CD14-positive monocyte (primary cell): ENCODE data around the gene C1QTNF1. TPM values are rescaled to one million over a fixed set of nuclear protein-coding genes. Genes with fewer than 3 reads are reported as not detected.

Experiments used
- DNase-seq, 3 donors: peaks; one replicate each; pipeline ENCODE4 v3.0.0-alpha.2; 2011 to 2022
- H2AFZ ChIP-seq: 2 replicates; pipeline ENCODE4 v1.6.0; 2012; ENCODE audit warnings: mild to moderate bottlenecking, low read depth, low read length, inconsistent platforms; ENCODE audit not compliant: insufficient read depth, poor library complexity, severe bottlenecking
- H3K27ac ChIP-seq, 2 donors: 1 replicate in 1 of 2; 2 replicates in 1 of 2; pipeline ENCODE4 v1.5.1; 2012 to 2013; ENCODE audit warnings: low read length in 2 of 2, control low read depth in 1 of 2, inconsistent platforms in 1 of 2, low read depth in 1 of 2, mild to moderate bottlenecking in 1 of 2
- H3K27me3 ChIP-seq, 2 donors: one replicate each; pipeline versions ENCODE4 v1.6.0 to v1.6.1; 2011 to 2013; ENCODE audit warnings: low read length in 2 of 2; ENCODE audit not compliant: control insufficient read depth in 2 of 2, insufficient read depth in 2 of 2
- H3K36me3 ChIP-seq, 2 donors: replicated peaks in 1 of 2; 1 replicate in 1 of 2; 2 replicates in 1 of 2; pipeline versions ENCODE4 v1.5.1 to v1.6.1; 2012 to 2013; ENCODE audit warnings: low read length in 2 of 2, control low read depth in 1 of 2, inconsistent platforms in 1 of 2, mild to moderate bottlenecking in 1 of 2; ENCODE audit not compliant: insufficient read depth in 2 of 2, control insufficient read depth in 1 of 2
- H3K4me1 ChIP-seq, 2 donors: 1 replicate in 1 of 2; 2 replicates in 1 of 2; pipeline versions ENCODE4 v1.5.1 to v1.6.1; 2012 to 2013; ENCODE audit warnings: low read length in 2 of 2, control low read depth in 1 of 2, inconsistent platforms in 1 of 2, mild to moderate bottlenecking in 1 of 2, moderate library complexity in 1 of 2; ENCODE audit not compliant: insufficient read depth in 2 of 2, control insufficient read depth in 1 of 2
- H3K4me2 ChIP-seq: replicated peaks from 2 replicates; pipeline ENCODE3; 2012; ENCODE audit warnings: low read length, moderate library complexity, mild to moderate bottlenecking; ENCODE audit not compliant: poor library complexity, severe bottlenecking; ENCODE audit errors: extremely low read depth
- H3K4me3 ChIP-seq, 3 experiments: fragments of 200-600 bp in 1 of 3; sonication (generic) in 1 of 3; replicated peaks in 1 of 3; 1 replicate in 2 of 3; 2 replicates in 1 of 3; pipeline ENCODE4 v1.5.1; 2011 to 2013; ENCODE audit warnings: low read length in 3 of 3, mild to moderate bottlenecking in 3 of 3, control low read depth in 2 of 3, low read depth in 2 of 3, inconsistent platforms in 1 of 3, moderate library complexity in 1 of 3
- H3K79me2 ChIP-seq: 2 replicates; pipeline ENCODE4 v1.6.0; 2012; ENCODE audit warnings: mild to moderate bottlenecking, control low read depth, inconsistent platforms, low read length, moderate library complexity; ENCODE audit not compliant: insufficient read depth
- H3K9ac ChIP-seq: 2 replicates; pipeline ENCODE4 v1.6.0; 2017; ENCODE audit warnings: low read length, mild to moderate bottlenecking; ENCODE audit not compliant: insufficient read depth, poor library complexity, severe bottlenecking
- H3K9me3 ChIP-seq, 2 donors: replicated peaks in 1 of 2; 1 replicate in 1 of 2; 2 replicates in 1 of 2; pipeline versions ENCODE4 v1.5.1 to v1.6.1; 2012 to 2013; ENCODE audit warnings: low read length in 2 of 2, control low read depth in 1 of 2; ENCODE audit not compliant: control insufficient read depth in 1 of 2, insufficient read depth in 1 of 2
- H4K20me1 ChIP-seq: 2 replicates; pipeline ENCODE4 v1.6.0; 2012; ENCODE audit warnings: mild to moderate bottlenecking, low read length, control low read depth, moderate library complexity; ENCODE audit not compliant: insufficient read depth
- H3K27ac Mint-ChIP-seq, 7 donors: one replicate each; pipeline ENCODE4 v1.8.0; 2020; ENCODE audit warnings: mild to moderate bottlenecking in 7 of 7, mixed read lengths in 7 of 7, moderate library complexity in 6 of 7, inconsistent platforms in 2 of 7
- H3K27me3 Mint-ChIP-seq, 3 donors: one replicate each; pipeline ENCODE4 v1.8.0; 2021 to 2022; ENCODE audit warnings: low read depth in 3 of 3, mild to moderate bottlenecking in 3 of 3, mixed read lengths in 3 of 3, moderate library complexity in 3 of 3, inconsistent platforms in 1 of 3
- H3K36me3 Mint-ChIP-seq, 2 donors: one replicate each; pipeline ENCODE4 v1.8.0; 2020; ENCODE audit warnings: mixed read lengths in 2 of 2, inconsistent platforms in 1 of 2, mild to moderate bottlenecking in 1 of 2
- H3K4me1 Mint-ChIP-seq: one replicate; pipeline ENCODE4 v1.8.0; 2020; ENCODE audit warnings: mild to moderate bottlenecking, mixed read lengths
- H3K4me3 Mint-ChIP-seq, 2 donors: one replicate each; pipeline ENCODE4 v1.8.0; 2020; ENCODE audit warnings: mild to moderate bottlenecking in 2 of 2, mixed read lengths in 2 of 2, moderate library complexity in 1 of 2
- H3K9me3 Mint-ChIP-seq, 7 donors: one replicate each; pipeline ENCODE4 v1.8.0; 2020 to 2022; ENCODE audit warnings: mixed read lengths in 7 of 7, mild to moderate bottlenecking in 6 of 7, moderate library complexity in 6 of 7, inconsistent platforms in 2 of 7
- WGBS: methylation state at CpG from one replicate; pipeline ENCODE4 v1.1.5; 2013; ENCODE audit warnings: missing lambda C conversion rate; ENCODE audit not compliant: insufficient coverage; 5-methylcytosine and 5-hydroxymethylcytosine counted together
- intact Hi-C, 2 donors: fragments of 100-400 bp; cut with micrococcal nuclease; formaldehyde crosslinking; loops; one replicate each; pipeline versions ENCODE4 v1.15.0 to v1.15.1; 2023
- polyA plus RNA-seq, 3 donors: library from polyadenylated mRNA; depleted of rRNA in 1 of 3; unstranded in 2 of 3; stranded (reverse) in 1 of 3; fragments of 300-500 nt in 2 of 3; fragments of >200 nt in 1 of 3; fragmentation: Illumina TruSeq in 2 of 3; gene quantifications; 1 replicate in 2 of 3; 2 replicates in 1 of 3; pipeline ENCODE4 v1.2.3, GENCODE V29; 2012 to 2021
- TF ChIP-seq, protein P1 (sequence below): fragments of 200-600 bp; IDR thresholded peaks from one replicate; pipeline ENCODE4 v1.8.0; 2022; ENCODE audit warnings: antibody characterized with exemption, mild to moderate bottlenecking

The C1QTNF1 gene
- polyA plus RNA-seq, 3 donors: not detected

GRCh38 chr17:78988152-78988551 lies 35.8 kb upstream of the C1QTNF1 start:
- Histone ChIP-seq H3K4me3 (no peak overlapping the region), H3K4me1 (peaks cover 36 to 45% of the 10 kb centered on the region in 2 donors), H3K36me3 (peaks cover 30 to 32% of the 10 kb centered on the region in 2 donors), H3K4me2 (no peak overlapping the region), H3K27me3 (no peaks in the 10 kb centered on the region), H3K27ac (no peak overlapping the region), H3K79me2 (peaks cover 11% of the 10 kb centered on the region), H4K20me1 (peaks cover 18% of the 10 kb centered on the region), H3K9ac (no peak overlapping the region), H3K9me3 (no peaks in the 10 kb centered on the region), H2AFZ (no peak overlapping the region)
- Mint-ChIP-seq H3K36me3 (peaks cover 32 to 39% of the 10 kb centered on the region in 2 donors), H3K27me3 (no peaks in the 10 kb centered on the region), H3K27ac (peak overlapping the region in 3 of 7 donors; percentile 19 to 97 (median 79)), H3K4me3 (no peak overlapping the region), H3K9me3 (peaks cover 0 to 2% (median 0%) of the 10 kb centered on the region in 7 donors), H3K4me1 (peaks cover 41% of the 10 kb centered on the region)
- TF ChIP-seq, protein P1, sequence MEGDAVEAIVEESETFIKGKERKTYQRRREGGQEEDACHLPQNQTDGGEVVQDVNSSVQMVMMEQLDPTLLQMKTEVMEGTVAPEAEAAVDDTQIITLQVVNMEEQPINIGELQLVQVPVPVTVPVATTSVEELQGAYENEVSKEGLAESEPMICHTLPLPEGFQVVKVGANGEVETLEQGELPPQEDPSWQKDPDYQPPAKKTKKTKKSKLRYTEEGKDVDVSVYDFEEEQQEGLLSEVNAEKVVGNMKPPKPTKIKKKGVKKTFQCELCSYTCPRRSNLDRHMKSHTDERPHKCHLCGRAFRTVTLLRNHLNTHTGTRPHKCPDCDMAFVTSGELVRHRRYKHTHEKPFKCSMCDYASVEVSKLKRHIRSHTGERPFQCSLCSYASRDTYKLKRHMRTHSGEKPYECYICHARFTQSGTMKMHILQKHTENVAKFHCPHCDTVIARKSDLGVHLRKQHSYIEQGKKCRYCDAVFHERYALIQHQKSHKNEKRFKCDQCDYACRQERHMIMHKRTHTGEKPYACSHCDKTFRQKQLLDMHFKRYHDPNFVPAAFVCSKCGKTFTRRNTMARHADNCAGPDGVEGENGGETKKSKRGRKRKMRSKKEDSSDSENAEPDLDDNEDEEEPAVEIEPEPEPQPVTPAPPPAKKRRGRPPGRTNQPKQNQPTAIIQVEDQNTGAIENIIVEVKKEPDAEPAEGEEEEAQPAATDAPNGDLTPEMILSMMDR: no peak
- 22% methylated on average over 3 of the region's 6 CpGs for WGBS
- DNase-seq: no peak
- intact Hi-C loops: loop anchor here in 1 of 2 donors (5.0 kb wide), 1 partner anchor 126 kb away; no protein-coding TSS in a partner anchor

DNA sequence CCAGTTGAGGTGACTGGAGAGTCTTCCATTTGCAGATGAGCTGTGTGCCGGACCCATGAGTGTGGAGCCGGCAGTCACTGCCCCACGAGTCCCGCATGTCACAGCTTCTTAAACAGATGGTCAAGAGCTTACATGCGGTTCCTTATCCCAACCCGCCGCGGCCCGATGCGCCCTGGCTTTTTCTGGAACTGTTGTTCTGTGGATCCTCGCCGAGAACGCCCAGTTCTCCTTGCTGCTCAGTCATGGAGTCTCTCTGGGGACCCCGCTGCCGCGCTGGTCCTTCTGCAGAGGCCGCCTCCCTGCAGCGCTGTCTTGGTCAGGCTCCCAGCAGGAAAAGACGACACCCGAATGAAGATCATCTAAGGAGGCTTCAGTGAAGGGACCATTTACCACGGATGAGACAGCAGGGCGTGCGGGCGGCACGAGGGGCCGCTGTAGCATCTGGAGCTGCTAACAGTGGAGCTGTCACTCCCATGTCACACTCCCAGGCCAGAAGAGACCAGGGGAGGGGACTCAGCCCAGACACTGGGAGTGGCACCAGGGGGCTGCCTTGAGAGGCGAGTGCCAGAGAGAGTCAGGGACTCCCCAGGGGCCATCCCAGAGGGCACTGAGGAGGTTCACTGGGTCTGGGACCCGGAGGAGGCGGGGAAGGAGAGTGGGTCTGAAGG lies 33.5 kb upstream of the C1QTNF1 start:
- Mint-ChIP-seq H3K27ac (peak overlapping the region in 2 of 7 donors; percentile 5 to 15), H3K4me1 (peaks cover 34% of the 10 kb centered on the region), H3K36me3 (peaks cover 41 to 61% of the 10 kb centered on the region in 2 donors), H3K9me3 (peaks cover 0 to 2% (median 0%) of the 10 kb centered on the region in 7 donors), H3K27me3 (no peaks in the 10 kb centered on the region), H3K4me3 (no peak overlapping the region)
- peaks cover 49 to 55% of the 10 kb centered on the region in 2 donors for H3K36me3 ChIP-seq
- H2AFZ ChIP-seq: no peak overlapping the region
- DNase-seq: no peak
- H3K79me2 ChIP-seq: peaks cover 15% of the 10 kb centered on the region
- H3K27me3 ChIP-seq: no peaks in the 10 kb centered on the region
- TF ChIP-seq, protein P1: no peak
- intact Hi-C loops: no loop called here
- no peak overlapping the region for H3K9ac ChIP-seq
- H3K9me3 ChIP-seq: no peaks in the 10 kb centered on the region
- H3K4me3 ChIP-seq: no peak overlapping the region
- H4K20me1 ChIP-seq: peaks cover 40% of the 10 kb centered on the region
- no peak overlapping the region for H3K4me2 ChIP-seq
- 97% methylated on average over 27 of the region's 29 CpGs for WGBS
- peaks cover 32% of the 10 kb centered on the region in 2 donors for H3K4me1 ChIP-seq
- H3K27ac ChIP-seq: no peak overlapping the region
